ENCODE results near the gene STAT5A. TPM values are rescaled to one million over a fixed set of nuclear protein-coding genes. Genes with fewer than 3 reads are reported as not detected.

Gene STAT5A
- polyA plus RNA-seq, 1 of the 3 experiments (the other 2 are of a cell fraction) = 2.3 TPM

- no peak overlapping the region for H3K4me3 ChIP-seq (ENCODE audit: low read depth in 2 of 2, low read length in 1 of 2)
- H3K9ac ChIP-seq = no peak overlapping the region
- DNase-seq = no peak
- POLR2A ChIA-PET = no interaction called here
- no peaks in the 10 kb centered on the region for H3K9me2 ChIP-seq
- H3K27me3 ChIP-seq (ENCODE audit: insufficient read depth) = no peaks in the 10 kb centered on the region
- no peaks in the 10 kb centered on the region for H3F3A ChIP-seq (replicated peaks; ENCODE audit: insufficient read depth)
- H3K27ac ChIP-seq (ENCODE audit: low read depth in 2 of 2, low read length in 1 of 2) = no peak overlapping the region
- CTCF ChIA-PET = interaction anchor here (0.6 to 2.6 kb wide), 5 partner anchors 9 to 138 kb away, joined by 3 to 8 read pairs (median 4); no protein-coding TSS in a partner anchor
- no peaks in the 10 kb centered on the region for H3K36me3 ChIP-seq (replicated peaks in 1 of 2; ENCODE audit: control insufficient read depth in 1 of 2, insufficient read depth in 2 of 2, low read length in 1 of 2)
- H3K79me2 ChIP-seq (ENCODE audit: insufficient read depth) = no peaks in the 10 kb centered on the region
- no peak overlapping the region for H2AFZ ChIP-seq (ENCODE audit: low read depth)
- H3K9me3 ChIP-seq = no peaks in the 10 kb centered on the region
- WGBS (ENCODE audit: low lambda C conversion rate) = 95% methylated on average over 8 of the region's 9 CpGs
- TF ChIP-seq TCF12 (IDR thresholded peaks at IDR 0.05) = no peak
- no peak for TF ChIP-seq PBX3 (IDR thresholded peaks at IDR 0.05)
- no peak for TF ChIP-seq MEF2A (IDR thresholded peaks at IDR 0.05; ENCODE audit: borderline replicate concordance, low read depth)
- TF ChIP-seq RXRA (IDR thresholded peaks at IDR 0.05; ENCODE audit: borderline replicate concordance, low read depth) = no peak
- TF ChIP-seq NRF1 (IDR thresholded peaks at IDR 0.05; ENCODE audit: low read depth, low read length) = no peak
- TF ChIP-seq USF2 (IDR thresholded peaks at IDR 0.05; ENCODE audit: borderline replicate concordance, low read depth, low read length) = no peak
- no peak for TF ChIP-seq ZBTB33 (IDR thresholded peaks at IDR 0.05; ENCODE audit: borderline replicate concordance, low read depth)
- TF ChIP-seq USF1 (IDR thresholded peaks at IDR 0.05; ENCODE audit: borderline replicate concordance, low read depth) = no peak
- TF ChIP-seq RCOR1 (IDR thresholded peaks at IDR 0.05; ENCODE audit: low read length) = no peak
- no peak for TF ChIP-seq RFX5 (IDR thresholded peaks at IDR 0.05; ENCODE audit: low read length)
- no peak for TF ChIP-seq FOXM1 (IDR thresholded peaks at IDR 0.05; ENCODE audit: low read depth)
- TF ChIP-seq SIN3A (IDR thresholded peaks at IDR 0.05; ENCODE audit: borderline replicate concordance, low read depth, low read length) = no peak
- TF ChIP-seq EP300 (IDR thresholded peaks at IDR 0.05; ENCODE audit: borderline replicate concordance in 1 of 2, low read depth in 1 of 2, low read length in 1 of 2) = no peak
- no peak for TF ChIP-seq REST (IDR thresholded peaks at IDR 0.05; ENCODE audit: low read depth, low read length)
- no peaks in the 10 kb centered on the region for H4K20me1 ChIP-seq (ENCODE audit: insufficient read depth)
- H3K4me2 ChIP-seq = no peak overlapping the region
- H3K4me1 ChIP-seq (ENCODE audit: control insufficient read depth in 1 of 2, insufficient read depth in 2 of 2, low read depth in 1 of 2, low read length in 1 of 2) = no peaks in the 10 kb centered on the region
Measured at GRCh38 chr17:42301022-42301421, 12.7 kb downstream of the STAT5A start.
